ENCODE measurements around the gene DLG2.

- TF ChIP-seq CTCF (IDR thresholded peaks at IDR 0.05 in 4 of 5, conservative IDR thresholded peaks at IDR 0.05 in 1 of 5) (no peak), POLR2A (IDR thresholded peaks at IDR 0.05) (no peak)
Measured at GRCh38 chr11:83427943-83428342, 2199.2 kb downstream of the DLG2 start.
